Stimulated activated naive CD4-positive, alpha-beta T cell (primary cell): ENCODE measurements around the gene LCOR.
"Not testable (repeated sequence)": the region's sequence is repeated elsewhere in the genome, so short reads cannot be mapped to it uniquely, and the experiment has no call there.

Experiments
- DNase-seq, 6 experiments: peaks; one replicate each; lab custom pipeline; 2025; lab: John Stamatoyannopoulos, UW

LCOR gene

DNA sequence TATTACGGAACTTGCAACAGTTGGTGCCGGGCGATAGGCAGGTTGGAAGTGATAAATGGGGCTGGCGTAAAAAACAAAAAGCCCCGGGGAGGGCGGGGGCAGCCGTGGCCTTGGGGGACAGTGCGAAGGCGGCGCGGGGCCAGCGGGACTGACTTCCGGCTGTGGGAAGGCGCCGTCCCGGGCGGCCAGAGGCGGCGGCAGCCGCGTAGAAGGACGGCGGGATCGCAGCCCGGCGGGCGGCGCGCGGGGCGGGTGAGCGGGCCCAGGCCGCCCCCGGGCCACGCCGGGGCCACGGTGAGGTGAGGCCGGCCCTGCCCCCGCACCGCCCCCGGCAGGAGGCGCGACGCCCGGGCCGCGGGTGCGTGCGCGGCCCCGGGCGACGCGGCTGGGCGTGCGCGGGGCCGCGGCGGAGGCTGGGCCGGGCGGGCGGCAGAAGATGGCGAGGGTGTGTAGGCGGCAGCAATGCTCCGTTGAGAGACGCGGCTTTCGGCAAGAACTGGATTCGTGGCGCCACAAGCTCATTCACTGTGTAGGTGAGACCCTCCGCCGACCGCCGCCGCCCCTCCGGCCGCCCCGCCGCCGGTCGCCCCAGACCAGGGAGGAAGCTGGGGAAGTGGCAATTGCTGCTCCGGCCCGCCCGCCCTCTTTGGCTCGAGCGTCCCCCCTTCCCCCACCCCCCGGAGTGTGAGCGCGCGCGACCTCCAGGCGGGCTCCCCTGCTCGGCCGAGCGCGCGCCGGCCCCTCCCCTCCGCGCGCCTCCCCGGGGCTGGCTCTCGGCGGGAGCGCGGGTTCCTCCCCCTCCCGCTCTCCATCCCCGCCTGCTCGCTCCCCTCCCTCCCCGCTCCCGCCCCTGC, at the start of gene LCOR:
Gene LCOR (plus strand): TSS at position 432 of the 854 bp plus-strand sequence. CDS start 116,760 bp downstream, outside the sequence.
- DNase-seq, result peak; percentile 76 to 96 (median 86)

DNA sequence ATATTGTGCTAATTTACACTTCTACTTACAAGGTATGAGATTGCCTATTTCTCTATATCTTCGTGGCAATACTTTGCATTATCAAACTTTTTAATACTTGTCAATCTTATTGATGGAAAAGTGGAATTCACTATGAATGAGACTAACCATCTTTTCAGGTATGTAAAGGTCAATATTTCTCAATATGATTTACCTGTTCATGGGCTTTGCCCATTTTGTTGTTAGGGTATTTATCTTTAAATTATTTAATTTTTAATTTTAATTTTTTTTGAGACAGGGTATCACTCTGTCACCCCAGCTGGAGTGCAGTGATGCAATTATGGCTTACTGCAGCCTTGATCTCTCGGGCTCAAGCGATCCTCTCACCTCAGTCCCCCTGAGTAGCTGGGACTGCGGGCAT, 47.8 kb upstream of the LCOR start:
- no peak for DNase-seq

DNA sequence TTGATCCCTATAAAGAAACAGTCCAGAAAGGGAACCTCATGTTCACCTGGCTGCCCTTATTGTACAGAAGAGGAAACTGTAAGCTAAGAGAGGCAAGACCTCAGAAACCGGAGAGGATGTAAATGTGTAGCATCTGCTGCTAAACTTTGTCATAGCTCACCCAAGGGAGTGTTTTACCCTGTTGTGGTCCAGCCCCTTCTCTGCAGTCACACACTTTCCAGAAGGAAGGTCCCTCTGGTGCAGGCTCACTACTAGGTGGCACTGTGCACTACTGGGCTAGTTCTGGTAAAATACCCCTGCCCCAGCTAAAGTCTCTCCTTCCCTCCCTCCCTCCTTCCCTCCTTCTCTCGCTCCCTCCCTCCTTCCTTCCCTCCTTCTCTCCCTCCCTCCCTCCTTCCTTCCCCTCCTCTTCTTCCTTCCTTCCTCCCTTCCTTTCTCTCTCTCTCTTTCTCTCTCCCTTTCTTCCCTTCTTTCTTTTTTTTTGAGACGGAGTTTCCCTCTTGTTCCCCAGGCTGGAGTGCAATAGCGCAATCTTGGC, 42.5 kb upstream of the LCOR start:
- DNase-seq, result no peak

DNA sequence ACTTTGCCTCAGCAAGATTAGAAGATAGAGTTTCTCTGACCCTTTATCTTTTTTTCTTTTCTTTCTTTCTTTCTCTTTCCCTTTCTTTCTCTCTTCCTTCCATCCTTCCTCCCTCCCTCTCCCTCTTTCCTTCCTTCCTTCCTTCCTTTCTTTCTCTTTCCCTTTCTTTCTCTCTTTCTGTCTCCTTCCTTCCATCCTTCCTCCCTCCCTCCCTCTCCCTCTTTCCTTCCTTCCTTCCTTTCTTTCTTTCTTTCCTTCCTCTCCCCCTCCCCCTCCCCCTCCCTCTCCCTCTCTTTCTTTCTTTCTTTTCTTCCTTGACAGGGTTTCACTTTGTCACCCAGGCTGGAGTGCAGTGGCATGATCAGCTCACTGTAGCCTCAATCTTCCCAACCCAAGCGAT, 40.2 kb upstream of the LCOR start:
- no peak for DNase-seq

DNA sequence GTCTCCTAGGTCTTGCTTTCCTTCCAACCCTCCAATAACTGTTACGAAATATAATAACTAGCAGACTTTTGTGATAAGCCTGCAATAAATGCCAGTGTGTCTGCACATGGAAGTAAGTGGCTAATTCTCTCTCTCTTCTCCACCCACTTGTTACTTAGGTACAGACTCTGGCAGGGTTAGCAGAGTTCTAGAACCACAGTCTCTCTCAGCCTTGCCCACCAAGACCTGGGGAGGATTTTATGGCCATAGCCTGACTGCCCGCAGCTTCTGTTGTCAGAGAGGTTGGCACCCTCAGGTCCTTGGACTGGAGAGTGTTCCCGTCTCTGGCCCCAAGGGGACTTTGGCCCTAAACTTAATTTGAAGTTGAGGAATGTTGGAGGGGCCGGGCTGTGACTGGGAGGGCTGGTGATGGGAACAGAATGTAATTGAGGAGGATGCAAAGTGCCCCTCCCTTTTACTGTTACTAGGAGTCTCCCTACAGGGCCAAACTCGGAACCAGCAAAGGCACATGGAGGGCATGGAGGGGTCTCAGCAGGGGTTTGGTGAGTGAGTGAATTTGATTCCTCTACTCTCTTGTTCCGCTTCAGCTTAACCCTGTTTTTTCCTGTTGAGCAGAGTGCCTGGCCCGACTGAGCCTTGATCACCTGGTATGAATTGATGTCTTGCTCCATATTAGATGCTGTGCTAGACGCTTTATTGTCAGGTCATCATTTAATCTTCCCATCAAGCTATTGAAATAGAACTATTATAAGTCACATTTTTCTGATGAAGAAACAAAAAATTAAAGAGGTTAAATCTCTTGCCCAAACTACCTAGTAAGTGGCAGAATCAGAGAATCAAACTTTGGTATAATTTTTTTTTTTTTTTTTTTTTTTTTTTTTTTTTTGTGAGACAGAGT, 37.0 kb upstream of the LCOR start:
- DNase-seq, result no peak

DNA sequence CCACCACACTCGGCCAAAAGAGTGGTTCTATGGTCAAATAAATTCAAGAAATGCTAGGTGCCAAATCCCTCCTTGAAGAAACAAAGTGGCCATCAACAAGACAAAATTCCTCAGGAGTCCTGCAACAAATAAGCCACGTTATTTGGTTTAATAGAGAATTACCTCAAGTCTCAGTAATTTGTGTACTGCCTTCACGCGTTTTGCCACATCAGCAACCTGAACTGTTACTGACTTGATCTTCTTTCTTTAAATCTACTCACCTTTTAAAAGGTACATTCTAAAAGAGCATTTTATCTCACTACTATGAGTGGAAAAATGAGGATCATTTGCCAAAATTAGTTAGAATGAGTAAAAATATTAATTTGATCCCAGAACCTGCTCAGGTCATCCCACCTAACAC, 34.6 kb upstream of the LCOR start:
- no peak for DNase-seq

DNA sequence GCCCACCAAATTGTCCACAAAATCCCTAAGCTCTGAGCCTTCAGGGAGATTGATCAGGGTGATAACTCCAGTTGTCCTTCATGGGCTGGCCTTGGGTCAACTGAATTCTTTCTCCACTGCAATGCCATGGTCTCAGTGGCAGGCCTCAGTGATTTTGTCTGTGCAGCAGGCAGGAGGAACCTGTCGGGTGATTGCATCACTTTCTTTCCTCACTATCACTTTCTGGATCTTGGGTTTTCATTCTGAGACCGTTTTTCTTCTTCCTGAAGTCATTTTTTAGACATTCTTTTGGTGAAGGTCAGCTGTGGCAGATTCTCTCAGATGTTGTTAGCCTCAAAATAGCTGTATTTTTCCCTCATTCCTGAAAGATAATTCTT, 28.8 kb upstream of the LCOR start:
- no peak for DNase-seq

DNA sequence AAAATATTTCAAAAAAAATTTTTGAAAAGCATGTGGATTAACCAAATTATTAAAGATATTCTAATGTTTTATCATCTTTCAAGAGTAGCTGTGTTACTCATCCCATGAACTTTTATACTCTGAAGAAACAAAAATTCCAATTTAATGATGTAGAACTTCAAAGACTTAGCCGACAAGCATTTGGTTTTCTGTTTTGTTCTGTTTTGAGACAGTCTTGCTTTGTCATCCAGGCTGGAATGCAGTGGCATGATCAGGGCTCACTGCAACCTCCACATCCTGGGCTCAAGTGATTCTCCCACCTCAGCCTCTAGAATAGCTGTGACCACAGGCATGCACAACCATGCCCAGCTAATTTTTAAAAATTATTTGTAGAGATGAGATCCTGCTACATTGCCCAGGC, 17.8 kb upstream of the LCOR start:
- no peak for DNase-seq

DNA sequence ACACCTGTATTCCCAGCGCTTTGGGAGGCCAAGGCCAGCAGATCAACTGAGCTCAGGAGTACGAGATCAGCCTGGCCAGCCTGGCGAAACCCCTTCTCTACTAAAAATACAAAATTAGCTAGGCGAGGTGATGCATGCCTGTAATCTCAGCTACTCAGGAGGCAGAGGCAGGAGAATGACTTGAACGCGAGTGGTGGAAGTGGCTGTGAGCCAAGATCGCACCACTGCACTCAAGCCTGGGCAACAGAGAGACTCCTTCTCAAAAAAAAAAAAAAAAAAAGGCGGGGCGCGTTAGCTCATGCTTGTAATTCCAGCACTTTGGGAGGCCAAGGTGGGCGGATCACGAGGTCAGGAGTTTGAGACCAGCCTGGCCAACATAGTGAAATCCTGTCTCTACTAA, 13.1 kb upstream of the LCOR start:
- DNase-seq, result not testable (repeated sequence)

DNA sequence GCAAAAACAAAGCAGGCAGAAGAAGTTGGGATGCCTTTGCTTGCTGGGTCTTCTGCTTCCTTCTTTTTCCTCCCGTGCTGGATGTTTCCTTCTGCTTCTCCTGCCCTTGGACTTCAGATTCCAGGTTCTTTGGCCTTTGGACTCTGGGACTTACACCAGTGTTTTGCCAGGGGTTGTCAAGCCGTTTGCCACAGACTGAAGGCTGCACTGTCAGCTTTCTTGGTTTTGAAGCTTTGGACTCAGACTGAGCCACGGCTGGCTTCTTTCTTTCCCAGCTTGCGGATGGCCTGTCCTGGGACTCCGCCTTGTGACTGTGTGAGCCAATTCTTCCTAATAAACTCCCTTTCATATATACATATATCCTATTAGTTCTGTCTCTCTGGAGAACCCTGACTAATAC, 11.3 kb upstream of the LCOR start:
- DNase-seq, result no peak

DNA sequence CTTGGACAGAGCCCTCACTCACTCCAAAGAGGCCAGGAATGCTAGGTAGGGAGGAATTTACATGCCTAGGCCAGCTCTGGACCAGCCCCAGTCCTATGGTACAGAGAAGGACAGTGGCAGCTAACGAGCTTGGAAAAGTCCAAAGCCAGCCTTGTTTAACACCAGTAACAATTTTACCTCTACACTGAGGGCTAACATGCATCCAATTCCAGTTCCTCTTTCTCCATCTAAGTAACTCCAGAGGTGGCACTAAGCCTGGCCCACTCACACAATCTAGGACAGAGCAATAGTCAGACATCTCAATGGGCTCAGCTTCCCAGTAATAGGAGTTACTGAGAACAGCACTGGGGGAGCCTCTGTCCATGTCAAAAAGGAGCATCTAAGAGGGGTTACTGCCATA, 5.7 kb upstream of the LCOR start:
- DNase-seq, result no peak

DNA sequence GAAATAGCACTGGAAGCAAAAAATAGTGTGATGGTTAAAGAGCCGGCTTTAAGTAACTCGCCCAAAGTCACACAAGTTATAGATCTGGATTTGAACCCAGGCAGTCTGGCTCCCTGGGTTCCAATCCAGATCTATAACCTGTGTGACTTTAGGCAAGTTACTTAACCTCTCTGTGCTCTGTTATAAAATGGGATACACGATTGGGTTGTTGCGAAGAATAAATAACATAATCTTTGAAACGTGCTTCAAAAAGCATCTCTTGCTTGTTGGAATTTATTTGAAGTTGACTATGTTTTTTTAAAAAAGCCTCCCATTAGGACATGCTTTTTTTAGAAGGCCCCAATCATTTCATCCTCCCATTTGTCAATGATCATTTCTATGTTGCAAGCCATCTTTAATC, 3.5 kb upstream of the LCOR start:
- no peak for DNase-seq

DNA sequence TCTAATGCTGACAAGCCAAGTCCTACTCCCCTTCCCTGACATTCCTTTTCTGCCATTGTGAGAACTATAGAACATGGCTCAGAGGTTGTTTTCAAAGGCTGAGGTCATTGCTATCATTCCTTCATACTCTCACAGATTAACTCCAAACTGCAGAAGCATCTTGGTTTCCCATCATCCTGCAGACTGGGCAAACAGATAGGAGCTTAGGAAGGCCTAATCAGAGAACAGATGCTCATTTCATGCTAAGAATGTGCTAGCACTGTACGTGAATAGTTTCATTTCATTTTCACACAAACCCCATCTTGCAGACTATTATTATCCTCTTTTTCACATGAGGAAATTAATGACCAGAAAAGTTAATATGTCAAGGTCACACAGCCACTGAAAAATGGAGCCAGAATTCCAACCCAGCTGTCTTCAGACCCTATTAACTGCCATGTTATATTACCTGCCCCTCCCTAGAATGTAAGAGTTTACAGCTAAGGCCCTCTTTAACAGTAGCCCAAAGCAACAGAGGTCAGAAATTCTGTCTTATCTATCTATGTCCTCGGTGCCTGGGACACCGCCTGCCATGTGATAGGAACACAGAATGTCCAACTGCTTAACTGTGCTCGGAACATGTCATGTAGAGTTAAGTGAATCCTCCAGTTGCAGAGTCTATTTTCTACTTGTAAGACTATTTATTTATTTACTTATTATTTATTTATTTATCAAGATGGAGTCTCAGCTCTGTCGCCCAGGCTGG, 2.9 kb upstream of the LCOR start:
- no peak for DNase-seq

DNA sequence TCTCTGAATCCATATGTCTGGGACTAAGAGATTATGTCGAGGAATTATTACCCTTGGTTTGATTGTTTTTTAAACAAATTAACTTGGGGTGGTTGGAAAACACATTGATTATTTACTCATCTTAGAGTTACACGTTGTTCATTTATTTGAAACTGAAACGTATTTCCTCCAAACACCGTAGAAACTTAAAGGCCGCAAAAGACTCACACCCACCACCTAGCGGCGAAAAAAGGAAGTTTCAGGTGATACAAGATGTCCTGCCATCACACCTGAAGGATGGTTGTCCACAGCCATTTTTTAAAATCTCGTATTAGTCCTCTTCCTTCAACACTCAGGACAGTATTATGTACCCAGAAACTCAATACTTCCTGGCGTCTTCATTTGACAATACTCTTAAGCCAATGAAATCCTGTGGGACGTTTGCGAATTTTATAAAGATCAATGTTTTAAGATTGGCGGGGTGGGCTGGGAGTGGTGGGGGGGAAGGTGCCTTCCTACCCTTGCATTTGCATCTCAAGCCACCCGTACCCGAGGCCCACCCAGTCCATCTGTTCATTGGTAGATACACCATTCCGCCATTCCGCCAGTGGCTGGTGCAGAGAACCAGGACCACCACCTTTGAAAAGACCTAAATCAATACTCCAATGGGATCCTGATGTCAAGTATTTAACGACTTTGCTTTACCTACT, 1.4 kb upstream of the LCOR start:
- peak; percentile 40 to 84 (median 68) for DNase-seq

DNA sequence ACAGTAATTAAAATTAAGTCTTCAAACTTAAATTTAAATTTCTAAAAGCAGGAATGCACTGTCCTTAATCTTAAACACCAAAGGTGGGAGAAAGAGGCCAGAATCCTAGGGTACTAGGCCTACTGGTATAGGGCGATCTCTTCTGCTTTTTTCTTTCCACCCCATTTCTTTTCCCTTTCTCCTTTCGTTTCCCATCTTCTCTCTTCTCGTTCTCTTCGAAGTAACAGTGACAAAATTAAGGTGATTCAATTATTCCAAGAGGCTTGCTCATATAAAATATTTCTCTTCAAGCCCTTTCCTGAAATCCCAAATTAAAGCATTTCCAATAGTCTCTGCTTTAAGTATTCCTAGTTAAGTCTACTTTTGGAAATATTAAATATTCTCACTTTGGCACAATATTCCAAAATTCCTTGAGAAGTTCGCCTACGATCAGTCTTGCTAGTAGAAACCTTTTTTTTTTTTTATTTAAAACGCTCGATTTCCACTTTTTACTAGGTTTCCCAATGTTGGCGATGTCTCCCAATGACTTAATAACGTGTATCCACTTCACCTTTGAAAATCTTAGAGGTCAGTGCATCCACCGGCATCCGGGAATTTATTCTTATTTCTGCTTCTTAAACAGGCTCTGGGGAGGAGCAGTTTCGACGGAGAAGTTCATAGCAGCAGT, 765 bp upstream of the LCOR start:
- DNase-seq, result peak in 1 of 6 experiments; percentile 23

DNA sequence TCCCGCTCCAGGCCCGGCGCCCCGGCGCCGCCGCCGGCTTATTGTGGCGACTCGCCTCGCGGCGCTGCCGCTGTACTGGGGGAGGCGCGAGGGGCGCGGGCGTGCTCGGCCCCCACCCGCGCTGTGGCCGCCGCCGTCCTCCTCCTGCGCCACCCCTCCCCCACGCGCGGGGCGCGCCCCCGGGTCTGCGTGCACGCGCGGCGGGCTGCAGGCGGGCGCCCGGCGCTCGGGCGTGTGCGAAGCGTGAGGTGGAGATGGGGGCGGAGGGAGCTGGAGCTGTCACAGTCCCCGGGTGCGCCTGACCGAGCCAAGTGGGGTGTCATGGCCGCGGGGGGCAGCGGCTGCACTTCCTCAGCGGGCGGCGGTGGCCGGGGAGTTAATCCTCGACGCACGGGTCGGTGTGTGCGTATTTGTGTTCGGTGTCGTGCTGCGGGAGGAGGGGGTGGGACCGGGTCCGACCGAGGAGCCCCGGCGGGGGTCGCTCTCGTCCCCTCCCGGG, 672 bp downstream of the LCOR start:
- peak; percentile 75 to 95 (median 86) for DNase-seq

DNA sequence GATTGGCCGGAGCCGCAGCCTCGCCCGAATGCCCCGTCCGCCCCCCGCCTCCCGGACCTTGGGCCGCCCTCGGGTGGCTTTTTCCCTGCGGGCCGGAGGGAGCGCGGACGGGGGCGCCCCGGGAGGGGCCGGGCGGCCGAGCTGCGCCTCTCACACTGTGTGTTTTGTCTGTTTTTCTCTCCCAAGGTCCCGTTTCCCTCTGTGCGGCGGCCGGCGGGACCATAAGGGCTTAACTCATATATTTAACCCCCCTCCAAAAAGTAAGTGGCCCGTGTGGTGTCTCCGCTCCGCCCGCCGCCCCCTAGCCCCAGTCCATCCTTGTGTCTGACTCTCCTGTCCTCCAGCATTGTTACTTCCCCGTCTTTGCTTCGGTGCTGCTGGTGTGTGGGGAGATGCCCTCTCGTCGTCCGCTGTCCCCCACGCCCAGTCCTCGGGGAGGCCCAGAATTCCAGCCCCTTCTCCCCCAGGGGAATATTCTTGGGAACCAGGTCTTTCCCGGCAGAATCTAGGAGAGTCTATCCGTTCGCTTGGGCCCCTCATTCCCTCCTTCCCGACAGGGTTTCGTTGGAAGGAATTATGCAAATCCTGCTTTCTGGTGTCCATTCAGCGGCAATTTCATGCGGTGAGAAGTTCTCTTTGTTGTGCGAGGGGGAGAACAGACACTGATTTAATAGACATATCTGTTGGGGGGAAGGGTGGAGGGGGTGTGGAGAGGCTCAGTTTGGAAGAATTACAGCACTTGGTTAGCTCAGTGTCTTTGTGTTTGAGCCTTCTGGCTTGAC, 1.3 kb downstream of the LCOR start:
- peak in 2 of 6 experiments; percentile 12 to 29 for DNase-seq

DNA sequence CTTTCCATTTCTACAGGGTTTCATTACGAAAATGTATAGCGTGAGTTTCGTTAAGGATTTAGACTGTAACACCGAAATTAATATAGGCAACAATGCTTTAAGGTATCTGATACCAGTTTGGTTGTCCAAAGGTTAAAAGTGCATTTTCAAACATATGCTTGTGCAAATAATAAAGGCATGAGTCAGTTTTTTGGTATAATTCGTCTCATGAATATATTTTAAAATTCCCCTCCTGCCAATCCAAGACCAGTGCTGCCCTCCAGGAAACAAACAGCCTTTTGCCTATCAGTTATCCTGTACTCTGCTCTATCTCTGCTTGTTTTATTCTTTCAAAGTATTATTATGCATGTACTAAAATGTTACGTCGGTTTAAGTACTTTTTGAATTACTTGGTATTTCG, 2.0 kb downstream of the LCOR start:
- peak in 1 of 6 experiments; percentile 12 for DNase-seq

DNA sequence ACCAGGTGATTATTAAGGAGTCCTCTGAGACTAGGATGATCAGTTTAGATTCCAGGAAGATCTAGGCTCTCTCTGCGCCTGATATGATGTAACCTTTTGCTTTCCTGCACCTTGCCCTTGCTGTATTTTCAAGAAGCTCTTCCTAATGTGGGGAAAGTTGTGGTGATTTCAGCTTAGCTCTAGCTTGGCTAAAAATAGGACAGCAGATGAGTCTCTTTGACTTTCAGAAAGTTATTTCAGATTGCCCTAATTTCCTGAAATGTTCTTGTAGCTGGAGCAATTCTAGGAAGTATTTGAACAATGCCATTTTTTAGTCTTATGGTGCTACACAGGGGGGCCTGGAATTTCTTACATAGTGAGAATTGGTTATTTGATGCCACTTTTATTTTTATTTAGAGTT, 3.8 kb downstream of the LCOR start:
- no peak for DNase-seq

DNA sequence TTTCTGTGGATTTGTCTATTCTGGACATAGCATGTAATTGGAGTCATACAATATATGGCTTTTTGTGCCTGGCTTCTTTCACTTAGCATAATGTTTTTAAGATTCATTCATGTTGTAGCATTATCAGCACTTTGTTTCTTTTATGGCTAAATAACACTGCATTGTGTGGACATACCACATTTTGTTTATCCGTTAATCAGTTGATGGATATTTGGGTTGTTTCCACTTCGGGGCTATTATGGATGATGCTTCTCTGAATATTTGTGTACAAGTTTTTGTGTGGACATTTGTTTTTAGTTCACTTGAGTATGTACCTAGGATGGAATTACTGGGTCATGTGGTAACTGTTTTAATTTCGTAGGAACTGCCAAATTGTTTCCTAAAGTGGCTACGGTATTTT, 6.4 kb downstream of the LCOR start:
- no peak for DNase-seq
